HG02973 (cell line): Measurements from ENCODE around the gene FADS6.
"Not testable (repeated sequence)": the region's sequence is repeated elsewhere in the genome, so short reads cannot be mapped to it uniquely, and the experiment has no call there.

Source experiments
- ATAC-seq: cut with Tn5 transposase; IDR thresholded peaks from one replicate; pipeline ENCODE4 v1.9.1; 2021; ENCODE audit warnings: moderate library complexity; ENCODE audit not compliant: unreplicated experiment

FADS6 gene

GRCh38 chr17:74921026-74921681, 27.7 kb upstream of the FADS6 start:
- ATAC-seq, result no peak

GRCh38 chr17:74920642-74921025, 27.2 kb upstream of the FADS6 start:
- ATAC-seq, result no peak

GRCh38 chr17:74920306-74920620, 26.8 kb upstream of the FADS6 start:
- ATAC-seq, result no peak

GRCh38 chr17:74919440-74920305, 26.2 kb upstream of the FADS6 start:
- no peak for ATAC-seq

GRCh38 chr17:74918906-74919305, 25.5 kb upstream of the FADS6 start:
- no peak for ATAC-seq

GRCh38 chr17:74917430-74917829, 24.0 kb upstream of the FADS6 start:
- no peak for ATAC-seq

GRCh38 chr17:74916851-74917199, 23.4 kb upstream of the FADS6 start:
- ATAC-seq, result no peak

- ATAC-seq, result no peak
Measured at GRCh38 chr17:74916136-74916850, 22.9 kb upstream of the FADS6 start.

GRCh38 chr17:74911423-74911822, 18.0 kb upstream of the FADS6 start:
- not testable (repeated sequence) for ATAC-seq

- not testable (repeated sequence) for ATAC-seq
Measured at GRCh38 chr17:74909097-74909496, 15.7 kb upstream of the FADS6 start.

- no peak for ATAC-seq
Measured at GRCh38 chr17:74907012-74907411, 13.6 kb upstream of the FADS6 start.

GRCh38 chr17:74906214-74906793, 12.9 kb upstream of the FADS6 start:
- ATAC-seq, result not testable (repeated sequence)

GRCh38 chr17:74904687-74905409, 11.4 kb upstream of the FADS6 start:
- no peak for ATAC-seq

GRCh38 chr17:74903671-74904070, 10.2 kb upstream of the FADS6 start:
- ATAC-seq, result no peak

- no peak for ATAC-seq
Measured at GRCh38 chr17:74903034-74903433, 9.6 kb upstream of the FADS6 start.

GRCh38 chr17:74901353-74902135, 8.1 kb upstream of the FADS6 start:
- ATAC-seq, result no peak

- no peak for ATAC-seq
Measured at GRCh38 chr17:74900208-74900607, 6.8 kb upstream of the FADS6 start.

- ATAC-seq, result no peak
Measured at GRCh38 chr17:74898376-74898946, 5.0 kb upstream of the FADS6 start.

GRCh38 chr17:74893936-74894671, 671 bp upstream of the FADS6 start:
- ATAC-seq, result no peak
